HT-29 (cell line): Measurements from ENCODE around the gene STK39. TPM values are rescaled to one million over a fixed set of nuclear protein-coding genes. Genes with fewer than 3 reads are reported as not detected.
"Not testable (repeated sequence)": the region's sequence is repeated elsewhere in the genome, so short reads cannot be mapped to it uniquely, and the experiment has no call there.

Experiments
- DNase-seq: peaks from one replicate; pipeline ENCODE4 v3.0.0-alpha.2; 2015; ENCODE audit warnings: low spot score
- total RNA-seq: library from RNA; depleted of rRNA; stranded (reverse); fragments of >200 nt; shearing (Covaris generic); gene quantifications from 2 replicates; pipeline ENCODE4 v1.2.3, GENCODE V29; 2014

STK39 gene
- total RNA-seq, 1 experiment from 2014 or later = 37.8 TPM

- peak; percentile 32 for DNase-seq
Measured at GRCh38 chr2:168138374-168138773, 109.0 kb downstream of the STK39 start.

GRCh38 chr2:168137510-168138180 lies 109.8 kb downstream of the STK39 start:
- peak; percentile 36 for DNase-seq

GRCh38 chr2:168136392-168136977 lies 110.9 kb downstream of the STK39 start:
- DNase-seq = peak; percentile 76

- no peak for DNase-seq
Measured at GRCh38 chr2:168135630-168136029, 111.8 kb downstream of the STK39 start.

GRCh38 chr2:168135121-168135520 lies 112.3 kb downstream of the STK39 start:
- no peak for DNase-seq

GRCh38 chr2:168134485-168134884 lies 112.9 kb downstream of the STK39 start:
- DNase-seq = no peak

GRCh38 chr2:168132389-168132788 lies 115.0 kb downstream of the STK39 start:
- DNase-seq = no peak

GRCh38 chr2:168130346-168130745 lies 117.0 kb downstream of the STK39 start:
- DNase-seq = no peak

GRCh38 chr2:168127371-168127770 lies 120.0 kb downstream of the STK39 start:
- no peak for DNase-seq

GRCh38 chr2:168122210-168122609 lies 125.2 kb downstream of the STK39 start:
- not testable (repeated sequence) for DNase-seq

- peak; percentile 22 for DNase-seq
Measured at GRCh38 chr2:168120730-168121129, 126.7 kb downstream of the STK39 start.

- no peak for DNase-seq
Measured at GRCh38 chr2:168120310-168120709, 127.1 kb downstream of the STK39 start.

- peak; percentile 81 for DNase-seq
Measured at GRCh38 chr2:168119515-168120141, 127.8 kb downstream of the STK39 start.

GRCh38 chr2:168118733-168119514 lies 128.5 kb downstream of the STK39 start:
- peak; percentile 80 for DNase-seq

GRCh38 chr2:168116448-168116847 lies 130.9 kb downstream of the STK39 start:
- DNase-seq = no peak

- DNase-seq = no peak
Measured at GRCh38 chr2:168114619-168115018, 132.8 kb downstream of the STK39 start.

GRCh38 chr2:168114040-168114439 lies 133.4 kb downstream of the STK39 start:
- no peak for DNase-seq

GRCh38 chr2:168107322-168107721 lies 140.1 kb downstream of the STK39 start:
- DNase-seq = no peak

- DNase-seq = no peak
Measured at GRCh38 chr2:168105127-168105683, 142.2 kb downstream of the STK39 start.

GRCh38 chr2:168097431-168097830 lies 150.0 kb downstream of the STK39 start:
- DNase-seq = no peak

- DNase-seq = no peak
Measured at GRCh38 chr2:168096158-168096557, 151.2 kb downstream of the STK39 start.

GRCh38 chr2:168091986-168092385 lies 155.4 kb downstream of the STK39 start:
- DNase-seq = no peak
